Measurements from ENCODE around the gene NDE1.
"Not testable (repeated sequence)": the region's sequence is repeated elsewhere in the genome, so short reads cannot be mapped to it uniquely, and the experiment has no call there.

Gene NDE1

GRCh38 chr16:15701975-15702970 lies 52.2 kb downstream of the NDE1 start:
- peak; percentile 44 for DNase-seq

- DNase-seq = peak; percentile 3
Observed at GRCh38 chr16:15703029-15703736, 53.1 kb downstream of the NDE1 start.

GRCh38 chr16:15704545-15704987 lies 54.5 kb downstream of the NDE1 start:
- DNase-seq = peak; percentile 60

GRCh38 chr16:15705064-15705565 lies 55.1 kb downstream of the NDE1 start:
- no peak for DNase-seq

- no peak for DNase-seq
Observed at GRCh38 chr16:15707332-15707731, 57.3 kb downstream of the NDE1 start.

GRCh38 chr16:15708096-15708495 lies 58.1 kb downstream of the NDE1 start:
- peak; percentile 15 for DNase-seq

GRCh38 chr16:15708997-15709396 lies 59.0 kb downstream of the NDE1 start:
- DNase-seq = no peak

- no peak for DNase-seq
Observed at GRCh38 chr16:15714393-15715172, 64.5 kb downstream of the NDE1 start.

GRCh38 chr16:15715221-15715620 lies 65.2 kb downstream of the NDE1 start:
- no peak for DNase-seq

- no peak for DNase-seq
Observed at GRCh38 chr16:15716694-15717447, 66.8 kb downstream of the NDE1 start.

- no peak for DNase-seq
Observed at GRCh38 chr16:15721018-15721417, 71.0 kb downstream of the NDE1 start.

- DNase-seq = no peak
Observed at GRCh38 chr16:15723808-15724207, 73.8 kb downstream of the NDE1 start.

GRCh38 chr16:15725641-15726240 lies 75.7 kb downstream of the NDE1 start:
- no peak for DNase-seq

GRCh38 chr16:15726715-15727114 lies 76.7 kb downstream of the NDE1 start:
- no peak for DNase-seq

- DNase-seq = not testable (repeated sequence)
Observed at GRCh38 chr16:15727697-15728096, 77.7 kb downstream of the NDE1 start.

- no peak for DNase-seq
Observed at GRCh38 chr16:15729152-15729551, 79.1 kb downstream of the NDE1 start.

- DNase-seq = no peak
Observed at GRCh38 chr16:15732416-15732815, 82.4 kb downstream of the NDE1 start.

- DNase-seq = no peak
Observed at GRCh38 chr16:15735610-15736009, 85.6 kb downstream of the NDE1 start.

- DNase-seq = no peak
Observed at GRCh38 chr16:15736529-15736928, 86.5 kb downstream of the NDE1 start.

- DNase-seq = no peak
Observed at GRCh38 chr16:15737140-15737644, 87.1 kb downstream of the NDE1 start.

- no peak for DNase-seq
Observed at GRCh38 chr16:15739464-15739863, 89.4 kb downstream of the NDE1 start.
